ENCODE data around the gene BFSP2.

Gene BFSP2

DNA sequence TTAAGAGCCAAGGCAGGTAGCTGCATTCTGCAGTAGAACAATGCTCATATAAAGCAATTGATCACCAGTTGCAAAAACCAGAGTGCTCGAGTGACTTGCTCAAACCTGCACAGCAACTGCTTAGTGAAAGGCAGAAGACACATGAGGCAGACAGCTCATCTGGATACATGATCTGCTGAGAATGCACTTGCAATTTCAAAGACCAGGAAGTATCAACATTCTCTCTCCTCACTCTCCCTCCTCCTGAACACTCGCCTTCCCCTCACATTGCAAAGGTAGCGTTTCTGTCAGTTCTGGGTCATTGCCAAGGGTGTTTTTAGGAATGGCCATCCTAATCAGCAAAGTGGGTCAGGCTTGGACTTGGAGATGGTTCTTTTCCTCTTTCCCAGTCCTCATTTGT, 61.0 kb downstream of the BFSP2 start:
- no peak for TF ChIP-seq CTCF (IDR thresholded peaks at IDR 0.05)
- Histone ChIP-seq H3K27ac (no peak overlapping the region), H3K4me3 (no peak overlapping the region)
- DNase-seq (ENCODE audit: low spot score) = no peak

- no peak for TF ChIP-seq CTCF (IDR thresholded peaks at IDR 0.05)
- Histone ChIP-seq H3K4me3 (no peak overlapping the region), H3K27ac (no peak overlapping the region)
- no peak for DNase-seq (ENCODE audit: low spot score)
These were observed 61.4 kb downstream of the BFSP2 start for GRCh38 chr3:133461291-133461690.

DNA sequence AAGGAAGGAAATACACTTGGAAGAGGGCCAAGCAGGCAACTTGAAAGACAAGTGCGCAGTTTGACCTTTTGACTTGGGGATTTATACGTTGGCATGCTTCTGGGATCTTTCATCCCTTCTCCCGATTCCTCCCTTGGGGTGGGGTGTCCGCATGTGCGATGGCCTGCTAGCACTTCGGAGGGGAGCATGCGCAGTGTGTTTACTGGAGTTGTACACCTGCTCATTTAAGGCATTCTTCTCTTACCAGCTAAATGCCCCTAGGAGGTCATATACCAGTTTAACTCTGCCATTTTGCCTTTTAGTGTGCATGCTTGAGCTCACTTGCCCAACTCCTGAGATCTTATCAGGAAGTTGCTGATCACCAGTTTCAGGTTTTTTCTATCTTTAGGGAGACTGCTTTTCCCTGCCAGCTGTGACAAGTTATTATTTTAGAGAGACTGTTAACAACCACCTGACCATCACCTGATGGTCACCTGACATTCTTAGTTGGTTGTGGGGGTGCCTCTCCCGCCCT, 63.5 kb downstream of the BFSP2 start:
- Histone ChIP-seq H3K4me3 (no peak overlapping the region), H3K27ac (no peak overlapping the region)
- no peak for DNase-seq (ENCODE audit: low spot score)
- no peak for TF ChIP-seq CTCF (IDR thresholded peaks at IDR 0.05)

- Histone ChIP-seq H3K27ac (no peak overlapping the region), H3K4me3 (no peak overlapping the region)
- TF ChIP-seq CTCF (IDR thresholded peaks at IDR 0.05) = no peak
- DNase-seq (ENCODE audit: low spot score) = no peak
These were observed 64.7 kb downstream of the BFSP2 start for GRCh38 chr3:133464573-133464972.

DNA sequence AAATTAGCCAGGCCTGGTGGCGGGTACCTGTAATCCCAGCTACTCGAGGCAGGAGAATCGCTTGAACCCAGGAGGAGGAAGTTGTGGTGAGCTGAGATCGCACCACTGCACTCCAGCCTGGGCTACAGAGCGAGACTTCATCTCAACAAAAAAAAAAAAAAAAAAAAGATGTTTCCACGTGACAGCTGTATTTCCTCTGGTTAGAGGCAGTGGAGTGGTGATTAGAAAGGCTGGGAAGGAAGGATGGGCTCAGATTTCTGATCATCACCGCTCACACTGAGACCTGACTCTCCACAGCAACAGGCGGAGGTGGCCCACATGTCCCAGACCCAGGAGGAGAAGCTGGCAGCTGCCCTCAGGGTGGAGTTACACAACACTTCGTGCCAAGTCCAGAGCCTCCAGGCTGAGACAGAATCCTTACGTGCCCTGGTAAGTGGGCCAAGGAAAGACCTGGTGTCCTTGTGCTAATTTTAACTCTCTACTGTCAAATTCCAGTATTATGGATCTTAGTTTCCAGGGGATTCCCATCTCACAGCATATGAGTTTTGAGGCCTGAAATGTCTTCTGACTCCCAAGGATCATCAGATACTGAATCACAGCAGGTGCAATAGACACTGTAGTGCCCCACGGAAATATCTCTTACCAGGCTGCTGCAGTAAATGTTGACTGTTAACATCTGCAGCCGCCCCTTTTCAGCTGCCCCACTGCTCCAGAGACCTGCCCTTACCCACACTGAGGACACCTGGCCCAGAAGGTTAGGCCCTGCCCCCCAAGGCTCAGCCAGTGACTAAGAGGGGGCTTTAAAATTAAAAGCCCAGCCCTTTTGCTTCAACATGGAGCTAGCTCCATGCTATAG, 66.9 kb downstream of the BFSP2 start:
- DNase-seq (ENCODE audit: low spot score) = no peak
- no peak overlapping the region for H3K27ac ChIP-seq
- TF ChIP-seq CTCF (IDR thresholded peaks at IDR 0.05) = no peak
- no peak overlapping the region for H3K4me3 ChIP-seq

DNA sequence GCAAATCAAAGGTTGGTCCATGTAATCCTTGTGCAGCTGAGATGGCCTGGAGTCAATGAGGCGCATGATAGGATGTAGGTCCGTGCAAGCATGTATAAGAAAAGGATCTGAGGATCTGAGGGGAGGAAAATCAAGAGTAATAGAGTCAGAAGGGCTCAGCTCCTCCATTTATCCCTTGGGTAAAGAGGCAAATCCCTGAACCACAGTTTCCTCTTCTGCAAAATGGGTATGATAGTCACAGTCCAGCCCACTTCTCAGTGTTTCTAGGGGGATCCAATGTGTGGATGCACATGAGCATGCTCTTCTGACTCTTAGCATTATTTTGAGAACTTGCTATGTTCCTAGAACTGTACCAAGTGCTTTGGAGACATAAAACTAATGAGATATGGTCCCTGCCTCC, 67.9 kb downstream of the BFSP2 start:
- no peak for DNase-seq (ENCODE audit: low spot score)
- Histone ChIP-seq H3K4me3 (no peak overlapping the region), H3K27ac (no peak overlapping the region)
- no peak for TF ChIP-seq CTCF (IDR thresholded peaks at IDR 0.05)

- no peak overlapping the region for H3K4me3 ChIP-seq
- no peak for TF ChIP-seq CTCF (IDR thresholded peaks at IDR 0.05)
- DNase-seq (ENCODE audit: low spot score) = no peak
- no peak overlapping the region for H3K27ac ChIP-seq
These were observed 68.4 kb downstream of the BFSP2 start for GRCh38 chr3:133468251-133468721.

Measured in coronary artery (tissue), 2 donors.